PC-9 (cell line): ENCODE measurements around the gene SFMBT2.

Source experiments
- CTCF ChIP-seq: fragments of 200-600 bp; sonication (generic); conservative IDR thresholded peaks from 2 replicates; pipeline ENCODE4 v1.6.1; 2017; ENCODE audit warnings: mixed run types, antibody characterized with exemption, mild to moderate bottlenecking, moderate library complexity
- EZH2 ChIP-seq: fragments of 200-600 bp; sonication (generic); IDR thresholded peaks from 2 replicates; pipeline ENCODE4 v1.8.0; 2017; ENCODE audit warnings: antibody characterized with exemption, low read depth

GRCh38 chr10:7250236-7250635 is 160.6 kb downstream of the SFMBT2 start:
- TF ChIP-seq CTCF: no peak
- TF ChIP-seq EZH2: no peak
